ENCODE data around the gene AP2S1. TPM values are rescaled to one million over a fixed set of nuclear protein-coding genes. Genes with fewer than 3 reads are reported as not detected.

Gene AP2S1
- polyA plus RNA-seq (2011; rRNA removed) (148 and 162 TPM in 2 replicates), polyA minus RNA-seq (2011; rRNA and poly(A)+ RNA removed) (92.4 and 96.9 TPM in 2 replicates)

GRCh38 chr19:46850228-46851203 lies at the start of gene AP2S1:
TSS of gene AP2S1 (minus strand) at chr19:46850846. CDS start at chr19:46850766, 80 bp downstream.
- DNase-seq (ENCODE audit: low read depth, low spot score), result peak; percentile 96
- H3K27me3 ChIP-seq (ENCODE audit: control insufficient read depth, insufficient read depth, low read length), result no peaks in the 10 kb centered on the region
- peak within 1 kb of the TSS; percentile 91 for H3K4me3 ChIP-seq (ENCODE audit: low read depth, low read length)
- no peak for TF ChIP-seq CTCF (IDR thresholded peaks at IDR 0.05; ENCODE audit: low read depth, low read length)
- peak within 1 kb of the TSS; percentile 87 for H3K27ac ChIP-seq (ENCODE audit: low read depth, low read length)
- ChIA-PET POLR2A (interaction anchor here (0.6 to 1.2 kb wide), 9 partner anchors 10 to 394 kb away, joined by 3 to 7 read pairs (median 4); partner anchors contain the start of genes SLC1A5 and ZC3H4), CTCF (interaction anchor here (1.0 to 1.5 kb wide), 3 partner anchors 10 to 140 kb away, joined by 3 to 7 read pairs (median 4); no protein-coding TSS in a partner anchor)
- H3K9me3 ChIP-seq (ENCODE audit: control insufficient read depth, insufficient read depth, low read length), result peaks cover 2% of the 10 kb centered on the region; the same call in 1 of the 2 replicates

- POLR2A ChIA-PET, result interaction anchor here (0.7 kb wide), 1 partner anchor 22 kb away, joined by 4 read pairs; no protein-coding TSS in a partner anchor
- no peak for DNase-seq (ENCODE audit: low read depth, low spot score)
These were observed 49.7 kb upstream of the AP2S1 start for GRCh38 chr19:46900341-46900740.

GRCh38 chr19:46898731-46899130 lies 48.1 kb upstream of the AP2S1 start:
- TF ChIP-seq CTCF (IDR thresholded peaks at IDR 0.05; ENCODE audit: low read depth, low read length), result no peak
- Histone ChIP-seq H3K4me3 (ENCODE audit: low read depth, low read length) (no peak overlapping the region), H3K27me3 (ENCODE audit: control insufficient read depth, insufficient read depth, low read length) (no peaks in the 10 kb centered on the region), H3K27ac (ENCODE audit: low read depth, low read length) (peak overlapping the region; percentile 39), H3K9me3 (ENCODE audit: control insufficient read depth, insufficient read depth, low read length) (no peaks in the 10 kb centered on the region)
- peak; percentile 36 for DNase-seq (ENCODE audit: low read depth, low spot score)
- ChIA-PET CTCF (interaction anchor here (0.7 to 1.4 kb wide), 5 partner anchors 10 to 115 kb away, joined by 3 to 5 read pairs (median 3); no protein-coding TSS in a partner anchor), POLR2A (interaction anchor here (0.6 to 0.9 kb wide), 2 partner anchors 34 to 61 kb away, joined by 3 to 8 read pairs; no protein-coding TSS in a partner anchor)

More at GRCh38 chr19:46900341-46900740, 49.7 kb upstream of the AP2S1 start:
- Histone ChIP-seq H3K27me3 (ENCODE audit: control insufficient read depth, insufficient read depth, low read length) (no peaks in the 10 kb centered on the region), H3K27ac (ENCODE audit: low read depth, low read length) (no peak overlapping the region), H3K4me3 (ENCODE audit: low read depth, low read length) (no peak overlapping the region), H3K9me3 (ENCODE audit: control insufficient read depth, insufficient read depth, low read length) (no peaks in the 10 kb centered on the region)
- CTCF ChIA-PET, result interaction anchor here (0.5 kb wide), 1 partner anchor 28 kb away, joined by 4 read pairs; no protein-coding TSS in a partner anchor
- no peak for TF ChIP-seq CTCF (IDR thresholded peaks at IDR 0.05; ENCODE audit: low read depth, low read length)

GRCh38 chr19:46896076-46896794 lies 45.6 kb upstream of the AP2S1 start:
- CTCF ChIA-PET, result no interaction called here

More at GRCh38 chr19:46896076-46896794, 45.6 kb upstream of the AP2S1 start:
- H3K27ac ChIP-seq (ENCODE audit: low read depth, low read length), result no peak overlapping the region
- POLR2A ChIA-PET, result no interaction called here
- H3K9me3 ChIP-seq (ENCODE audit: control insufficient read depth, insufficient read depth, low read length), result no peaks in the 10 kb centered on the region
- DNase-seq (ENCODE audit: low read depth, low spot score), result no peak
- no peak for TF ChIP-seq CTCF (IDR thresholded peaks at IDR 0.05; ENCODE audit: low read depth, low read length)
- H3K4me3 ChIP-seq (ENCODE audit: low read depth, low read length), result no peak overlapping the region
- H3K27me3 ChIP-seq (ENCODE audit: control insufficient read depth, insufficient read depth, low read length), result no peaks in the 10 kb centered on the region
